ENCODE measurements around the gene GJC1.

Gene GJC1

GRCh38 chr17:44772308-44773045 is 57.6 kb downstream of the GJC1 start:
- no peak for TF ChIP-seq CTCF (IDR thresholded peaks at IDR 0.05; ENCODE audit: low read depth, low read length)
- in situ Hi-C loops (cut with HindIII; ENCODE audit: low sequenced_read_pairs) = no loop called here
- no peak overlapping the region for H3K4me3 ChIP-seq (ENCODE audit: low read depth, low read length)
- no peak for DNase-seq (ENCODE audit: low read depth, low spot score)

GRCh38 chr17:44770166-44770925 is 59.7 kb downstream of the GJC1 start:
- no peak overlapping the region for H3K4me3 ChIP-seq (ENCODE audit: low read depth, low read length)
- no peak for TF ChIP-seq CTCF (IDR thresholded peaks at IDR 0.05; ENCODE audit: low read depth, low read length)
- DNase-seq (ENCODE audit: low read depth, low spot score) = no peak
- in situ Hi-C loops (cut with HindIII; ENCODE audit: low sequenced_read_pairs) = no loop called here

- TF ChIP-seq CTCF (IDR thresholded peaks at IDR 0.05; ENCODE audit: low read depth, low read length) = no peak
- in situ Hi-C loops (cut with HindIII; ENCODE audit: low sequenced_read_pairs) = no loop called here
- DNase-seq (ENCODE audit: low read depth, low spot score) = no peak
- H3K4me3 ChIP-seq (ENCODE audit: low read depth, low read length) = no peak overlapping the region
These were observed 60.4 kb downstream of the GJC1 start for GRCh38 chr17:44769647-44770084.

GRCh38 chr17:44769230-44769629 is 60.9 kb downstream of the GJC1 start:
- in situ Hi-C loops (cut with HindIII; ENCODE audit: low sequenced_read_pairs) = no loop called here
- no peak overlapping the region for H3K4me3 ChIP-seq (ENCODE audit: low read depth, low read length)
- no peak for DNase-seq (ENCODE audit: low read depth, low spot score)
- no peak for TF ChIP-seq CTCF (IDR thresholded peaks at IDR 0.05; ENCODE audit: low read depth, low read length)

GRCh38 chr17:44768505-44769142 is 61.5 kb downstream of the GJC1 start:
- TF ChIP-seq CTCF (IDR thresholded peaks at IDR 0.05; ENCODE audit: low read depth, low read length) = no peak
- no peak for DNase-seq (ENCODE audit: low read depth, low spot score)
- no peak overlapping the region for H3K4me3 ChIP-seq (ENCODE audit: low read depth, low read length)
- in situ Hi-C loops (cut with HindIII; ENCODE audit: low sequenced_read_pairs) = no loop called here

GRCh38 chr17:44767493-44767892 is 62.6 kb downstream of the GJC1 start:
- in situ Hi-C loops (cut with HindIII; ENCODE audit: low sequenced_read_pairs) = no loop called here
- DNase-seq (ENCODE audit: low read depth, low spot score) = no peak
- H3K4me3 ChIP-seq (ENCODE audit: low read depth, low read length) = no peak overlapping the region
- no peak for TF ChIP-seq CTCF (IDR thresholded peaks at IDR 0.05; ENCODE audit: low read depth, low read length)

All from astrocyte of the spinal cord (primary cell).